ENCODE data around the gene CHST2. TPM values are rescaled to one million over a fixed set of nuclear protein-coding genes. Genes with fewer than 3 reads are reported as not detected.

CHST2 gene
- total and polyA plus RNA-seq, 8 donors, result 0.39 to 2.2 (median 0.74) TPM

GRCh38 chr3:143078883-143079282 lies 40.7 kb upstream of the CHST2 start:
- Histone ChIP-seq H3K27me3 (no peaks in the 10 kb centered on the region), H3K27ac (no peak overlapping the region), H3K4me3 (no peak overlapping the region), H3K36me3 (no peaks in the 10 kb centered on the region), H3K9me3 (no peaks in the 10 kb centered on the region), H3K4me1 (no peaks in the 10 kb centered on the region)
- no peak for ATAC-seq
- TF ChIP-seq CTCF (IDR thresholded peaks at IDR 0.05), result no peak
- no peak for DNase-seq
- intact Hi-C loops (cut with DNase I), result no loop called here
- 67 to 73% methylated on average over 4 of the region's 4 CpGs for WGBS, 2 donors
- no peak for FAIRE-seq

GRCh38 chr3:143080196-143080595 lies 39.4 kb upstream of the CHST2 start:
- no peak for FAIRE-seq
- no peaks in the 10 kb centered on the region for H3K4me1 ChIP-seq
- TF ChIP-seq CTCF (IDR thresholded peaks at IDR 0.05), result no peak
- no peaks in the 10 kb centered on the region for H3K27me3 ChIP-seq
- H3K27ac ChIP-seq, result no peak overlapping the region
- 69 to 77% methylated on average over 5 of the region's 5 CpGs for WGBS, 2 donors
- DNase-seq, result no peak
- intact Hi-C loops (cut with DNase I), result no loop called here
- H3K4me3 ChIP-seq, result no peak overlapping the region
- no peak for ATAC-seq
- no peaks in the 10 kb centered on the region for H3K9me3 ChIP-seq
- H3K36me3 ChIP-seq, result no peaks in the 10 kb centered on the region

- FAIRE-seq (no peak), DNase-seq (no peak), ATAC-seq (no peak)
- Histone ChIP-seq H3K9me3 (no peaks in the 10 kb centered on the region), H3K27ac (no peak overlapping the region), H3K4me1 (no peaks in the 10 kb centered on the region), H3K36me3 (no peaks in the 10 kb centered on the region), H3K27me3 (no peaks in the 10 kb centered on the region), H3K4me3 (no peak overlapping the region)
- 54 to 85% methylated on average over 1 of the region's 1 CpG for WGBS, 2 donors
- no peak for TF ChIP-seq CTCF (IDR thresholded peaks at IDR 0.05)
- intact Hi-C loops (cut with DNase I), result no loop called here
These were observed 38.2 kb upstream of the CHST2 start for GRCh38 chr3:143081365-143081764.

- H3K4me1 ChIP-seq, result no peaks in the 10 kb centered on the region
- ATAC-seq, result no peak
- no peaks in the 10 kb centered on the region for H3K9me3 ChIP-seq
- H3K27ac ChIP-seq, result no peak overlapping the region
- no peak overlapping the region for H3K4me3 ChIP-seq
- WGBS, 2 donors, result 70 to 78% methylated on average over 18 to 19 of the region's 19 CpGs
- no peaks in the 10 kb centered on the region for H3K27me3 ChIP-seq
- H3K36me3 ChIP-seq, result no peaks in the 10 kb centered on the region
- TF ChIP-seq CTCF (IDR thresholded peaks at IDR 0.05), result no peak
- intact Hi-C loops (cut with DNase I), result no loop called here
- no peak for FAIRE-seq
- no peak for DNase-seq
These were observed 37.5 kb upstream of the CHST2 start for GRCh38 chr3:143081844-143082778.

GRCh38 chr3:143083781-143084180 lies 35.8 kb upstream of the CHST2 start:
- H3K9me3 ChIP-seq, result no peaks in the 10 kb centered on the region
- FAIRE-seq, result no peak
- intact Hi-C loops (cut with DNase I), result no loop called here
- no peak overlapping the region for H3K27ac ChIP-seq
- H3K27me3 ChIP-seq, result no peaks in the 10 kb centered on the region
- TF ChIP-seq CTCF (IDR thresholded peaks at IDR 0.05), result no peak
- 78 to 91% methylated on average over 3 of the region's 3 CpGs for whole genome bisulfite sequencing, 2 donors
- no peak for ATAC-seq
- no peak for DNase-seq
- no peaks in the 10 kb centered on the region for H3K4me1 ChIP-seq
- H3K4me3 ChIP-seq, result no peak overlapping the region
- H3K36me3 ChIP-seq, result no peaks in the 10 kb centered on the region
